Measurements from ENCODE around the gene SPTBN1.

SPTBN1 gene

GRCh38 chr2:54559593-54560145 lies 103.5 kb downstream of the SPTBN1 start:
- TF ChIP-seq TCF12 (IDR thresholded peaks at IDR 0.05; ENCODE audit: low read depth) (no peak), MAX (IDR thresholded peaks at IDR 0.05) (peak; percentile 28; the same call in 1 of the 2 replicates)

- TF ChIP-seq USF1 (IDR thresholded peaks at IDR 0.05) (no peak), MAX (IDR thresholded peaks at IDR 0.05) (0 out of 2 replicates have a peak, but pooled peaks have one; percentile 14), FOXM1 (IDR thresholded peaks at IDR 0.05; ENCODE audit: borderline replicate concordance, low read depth) (peak; percentile 82), EGR1 (IDR thresholded peaks at IDR 0.05) (no peak)
Observed at GRCh38 chr2:54560146-54560881, 104.2 kb downstream of the SPTBN1 start.

- TF ChIP-seq NFIC (IDR thresholded peaks at IDR 0.05) (no peak), USF1 (IDR thresholded peaks at IDR 0.05) (no peak), RAD21 (IDR thresholded peaks at IDR 0.05; ENCODE audit: low read depth) (no peak), ZBTB7A (IDR thresholded peaks at IDR 0.05; ENCODE audit: low read depth) (no peak), YY1 (IDR thresholded peaks at IDR 0.05; ENCODE audit: low read depth) (no peak)
Observed at GRCh38 chr2:54561010-54561409, 104.9 kb downstream of the SPTBN1 start.

- TF ChIP-seq FOXM1 (IDR thresholded peaks at IDR 0.05; ENCODE audit: borderline replicate concordance, low read depth) = no peak
- TF ChIP-seq TAF1 (IDR thresholded peaks at IDR 0.05; ENCODE audit: low read depth) = no peak
- no peak for TF ChIP-seq YY1 (IDR thresholded peaks at IDR 0.05; ENCODE audit: low read depth)
- TF ChIP-seq CEBPB (IDR thresholded peaks at IDR 0.05) = no peak
- TF ChIP-seq USF1 (IDR thresholded peaks at IDR 0.05) = no peak
- no peak for TF ChIP-seq REST (IDR thresholded peaks at IDR 0.05; ENCODE audit: low read depth)
- no peak for TF ChIP-seq TEAD4 (IDR thresholded peaks at IDR 0.05)
- TF ChIP-seq MAX (IDR thresholded peaks at IDR 0.05) = no peak
- TF ChIP-seq NFIC (IDR thresholded peaks at IDR 0.05) = no peak
- TF ChIP-seq CREB1 (IDR thresholded peaks at IDR 0.05; ENCODE audit: low read depth) = no peak
- TF ChIP-seq RAD21 (IDR thresholded peaks at IDR 0.05; ENCODE audit: low read depth) = no peak
- no peak for TF ChIP-seq EGR1 (IDR thresholded peaks at IDR 0.05)
- TF ChIP-seq TCF12 (IDR thresholded peaks at IDR 0.05; ENCODE audit: low read depth) = no peak
- no peak for TF ChIP-seq ZBTB7A (IDR thresholded peaks at IDR 0.05; ENCODE audit: low read depth)
- TF ChIP-seq EP300 (IDR thresholded peaks at IDR 0.05; ENCODE audit: borderline replicate concordance) = no peak
Observed at GRCh38 chr2:54564439-54564838, 108.3 kb downstream of the SPTBN1 start.

GRCh38 chr2:54565551-54565950 lies 109.4 kb downstream of the SPTBN1 start:
- TF ChIP-seq EGR1 (IDR thresholded peaks at IDR 0.05) (no peak), EP300 (IDR thresholded peaks at IDR 0.05; ENCODE audit: borderline replicate concordance) (no peak), YY1 (IDR thresholded peaks at IDR 0.05; ENCODE audit: low read depth) (no peak), CEBPB (IDR thresholded peaks at IDR 0.05) (no peak), ZBTB7A (IDR thresholded peaks at IDR 0.05; ENCODE audit: low read depth) (no peak), USF1 (IDR thresholded peaks at IDR 0.05) (no peak), CREB1 (IDR thresholded peaks at IDR 0.05; ENCODE audit: low read depth) (no peak), RAD21 (IDR thresholded peaks at IDR 0.05; ENCODE audit: low read depth) (no peak), MAX (IDR thresholded peaks at IDR 0.05) (no peak), TCF12 (IDR thresholded peaks at IDR 0.05; ENCODE audit: low read depth) (no peak), TEAD4 (IDR thresholded peaks at IDR 0.05) (no peak), TAF1 (IDR thresholded peaks at IDR 0.05; ENCODE audit: low read depth) (no peak), FOXM1 (IDR thresholded peaks at IDR 0.05; ENCODE audit: borderline replicate concordance, low read depth) (no peak), NFIC (IDR thresholded peaks at IDR 0.05) (no peak), REST (IDR thresholded peaks at IDR 0.05; ENCODE audit: low read depth) (no peak)
